HG03565 (cell line): ENCODE results near the gene RBFOX2.

Source experiments
- ATAC-seq: cut with Tn5 transposase; IDR thresholded peaks from one replicate; pipeline ENCODE4 v1.9.1; 2021; ENCODE audit warnings: mild to moderate bottlenecking, moderate library complexity; ENCODE audit not compliant: unreplicated experiment

The RBFOX2 gene

DNA sequence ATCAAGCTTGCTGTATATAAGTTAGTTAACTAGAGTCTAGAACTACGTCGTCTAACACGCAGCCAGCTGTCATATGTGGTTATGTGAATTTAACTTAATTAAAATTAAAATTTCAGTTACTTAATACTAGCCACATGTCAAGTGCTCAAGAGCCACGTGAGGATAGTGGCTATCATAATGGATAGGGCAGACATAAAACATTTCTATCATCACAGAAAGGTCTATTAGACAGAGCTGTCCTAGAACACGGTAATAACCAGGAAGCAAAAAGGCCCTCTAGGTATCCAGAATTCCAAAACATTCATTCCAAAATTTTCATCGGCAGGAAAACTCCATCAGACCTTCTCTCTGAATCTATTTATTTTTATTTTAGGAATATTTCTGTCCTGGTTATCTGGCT, 123.9 kb downstream of the RBFOX2 start:
- ATAC-seq: no peak

DNA sequence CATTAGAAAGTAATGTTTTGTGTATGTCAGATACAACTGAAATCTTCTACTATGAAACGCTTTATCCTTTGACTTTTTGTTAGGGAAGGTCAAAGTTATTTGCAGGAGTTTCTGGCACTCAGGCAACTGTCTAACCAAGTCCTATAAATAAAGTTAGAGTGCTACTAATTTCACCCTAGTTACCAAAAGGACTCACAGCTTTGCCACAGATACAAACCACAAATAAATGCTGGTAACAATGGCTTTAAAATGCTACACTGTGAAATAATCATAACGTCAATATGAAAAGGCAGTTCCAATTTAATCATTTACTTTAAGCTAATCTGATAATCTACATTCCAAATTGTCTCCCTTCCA, 124.3 kb downstream of the RBFOX2 start:
- ATAC-seq: no peak

GRCh38 chr22:35903571-35904335, 124.9 kb downstream of the RBFOX2 start:
- ATAC-seq: no peak

DNA sequence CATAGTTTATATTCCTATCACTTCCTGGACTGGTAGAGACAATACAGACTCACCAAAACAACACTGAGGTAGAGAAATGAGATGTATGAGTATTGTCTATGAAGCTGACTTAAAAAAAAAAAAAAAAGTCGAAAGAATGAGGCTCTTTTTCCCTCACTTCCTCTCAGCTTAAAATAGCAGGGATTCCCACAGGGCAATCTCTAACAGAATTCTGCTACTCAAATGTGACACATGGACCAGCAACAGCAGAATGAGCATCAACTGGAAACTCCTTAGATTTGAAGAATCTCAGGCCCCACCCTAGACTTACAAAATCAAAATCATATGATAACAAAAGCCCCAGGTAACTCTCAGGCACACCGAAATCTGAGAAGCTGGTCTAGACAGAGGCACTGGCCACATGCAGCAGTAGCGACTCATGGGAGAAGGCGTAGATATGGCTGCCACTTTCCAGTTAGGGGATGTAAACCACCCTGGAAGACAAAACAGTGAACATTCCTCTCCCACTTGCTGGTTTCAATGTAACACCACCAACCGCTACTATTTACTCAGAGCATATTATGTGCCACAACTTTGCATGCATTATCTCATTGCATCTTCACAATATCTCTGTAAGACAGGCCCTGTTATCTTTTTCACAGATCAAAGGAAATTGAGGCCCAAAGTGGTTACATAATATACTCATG, 128.0 kb downstream of the RBFOX2 start:
- no peak for ATAC-seq

DNA sequence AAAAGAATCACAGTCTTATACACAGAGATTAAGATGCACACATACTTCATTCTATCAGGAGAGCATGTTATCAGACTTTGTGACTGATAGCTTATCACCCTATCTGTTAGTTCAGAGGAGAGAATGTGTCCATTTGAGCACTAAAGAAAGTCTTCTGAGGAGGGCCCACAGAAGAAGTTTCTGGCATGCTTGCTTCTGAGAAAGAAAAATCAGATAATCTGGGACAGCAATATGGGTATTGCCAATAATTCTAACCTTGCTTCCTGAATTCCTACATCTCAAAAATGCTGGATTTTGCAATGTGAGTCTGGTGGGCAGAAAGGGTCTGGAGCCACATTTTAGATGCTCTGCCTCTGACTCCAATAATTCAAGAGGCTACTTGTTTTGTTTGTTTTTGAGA, 128.9 kb downstream of the RBFOX2 start:
- no peak for ATAC-seq

DNA sequence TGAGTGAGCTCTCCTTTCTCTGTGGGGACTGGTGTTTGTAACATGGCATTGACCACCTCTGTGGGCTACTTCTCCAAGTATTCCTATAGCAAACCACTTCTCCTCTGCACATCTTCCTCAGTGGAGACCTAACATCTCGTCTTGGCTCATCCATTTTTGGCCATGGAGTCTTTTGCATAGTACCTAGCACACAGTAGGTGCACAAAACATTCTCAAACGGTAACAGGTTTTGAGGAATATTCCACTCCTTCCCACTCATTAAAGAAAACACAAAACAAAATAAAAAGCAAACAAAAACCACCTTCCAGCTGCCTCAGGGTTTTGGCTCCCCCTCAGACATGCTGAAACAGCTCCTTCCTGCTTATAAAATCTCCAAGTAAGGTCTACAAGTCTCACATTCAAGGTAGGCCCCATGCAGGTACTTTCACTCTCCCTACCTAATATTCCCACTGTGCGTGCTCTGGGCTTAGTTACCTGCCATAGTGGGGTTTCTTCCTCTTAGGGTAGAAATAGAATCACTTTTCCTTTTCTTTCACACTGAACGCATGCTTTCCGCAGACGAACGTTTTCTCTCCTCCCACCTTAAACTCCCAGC, 132.4 kb downstream of the RBFOX2 start:
- no peak for ATAC-seq

DNA sequence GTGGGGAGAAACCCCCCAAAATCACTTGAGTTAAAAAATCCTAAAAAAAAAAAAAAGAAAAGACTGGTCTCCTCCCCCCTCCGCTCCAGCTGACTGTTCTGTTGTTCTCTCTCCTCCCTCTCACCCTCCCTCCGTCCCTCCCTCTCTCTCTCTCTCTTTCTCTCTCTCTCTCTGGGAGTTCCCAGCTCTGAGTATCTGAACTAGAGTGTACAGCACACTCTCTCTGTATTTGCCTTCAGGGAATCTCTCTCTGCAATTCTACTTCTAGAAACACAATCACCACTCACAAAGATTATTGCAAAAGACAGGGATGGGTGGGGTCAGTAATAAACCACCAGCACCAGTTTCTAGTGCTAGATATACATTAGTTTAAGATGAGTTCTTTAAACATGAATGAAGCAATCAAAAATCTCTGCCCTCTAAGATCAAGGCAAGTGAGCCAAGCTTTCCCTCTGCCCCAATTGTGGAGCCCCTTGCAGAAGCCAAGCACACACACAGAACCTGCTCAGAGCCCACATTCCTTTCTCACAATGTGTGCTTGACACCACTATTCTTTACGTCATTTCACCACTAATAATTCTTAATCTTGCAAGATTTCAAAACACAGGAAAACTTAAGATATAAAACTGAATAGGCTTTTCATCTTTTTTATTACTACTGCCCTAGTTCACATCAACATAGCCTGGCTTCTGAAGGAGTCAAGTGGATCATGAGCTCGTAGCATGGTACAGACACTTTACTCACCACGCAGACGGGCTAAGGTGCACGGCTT, 133.5 kb downstream of the RBFOX2 start:
- ATAC-seq: no peak

GRCh38 chr22:35894464-35894878, 134.2 kb downstream of the RBFOX2 start:
- ATAC-seq: no peak

DNA sequence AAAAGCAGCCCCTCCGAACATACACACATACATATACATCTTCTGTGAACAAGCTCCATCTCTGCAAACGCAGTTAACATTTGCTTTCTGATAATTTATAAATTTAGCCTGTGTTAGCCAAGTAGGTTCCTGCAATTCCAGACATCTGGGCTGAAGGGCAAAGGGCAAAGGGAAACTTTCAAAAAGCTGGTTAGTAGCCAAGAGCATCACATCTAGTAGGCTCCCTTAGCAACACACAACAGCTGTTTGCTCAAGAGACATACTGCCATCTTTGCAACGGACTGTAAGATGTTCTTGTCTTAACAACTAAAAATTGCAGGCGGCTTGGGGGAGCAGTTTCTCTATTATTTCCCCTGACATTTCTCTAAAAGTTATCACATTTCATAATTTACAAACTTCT, 134.9 kb downstream of the RBFOX2 start:
- no peak for ATAC-seq

GRCh38 chr22:35892192-35892591, 136.4 kb downstream of the RBFOX2 start:
- ATAC-seq: no peak

- no peak for ATAC-seq
Measured at GRCh38 chr22:35891442-35891841, 137.2 kb downstream of the RBFOX2 start.

DNA sequence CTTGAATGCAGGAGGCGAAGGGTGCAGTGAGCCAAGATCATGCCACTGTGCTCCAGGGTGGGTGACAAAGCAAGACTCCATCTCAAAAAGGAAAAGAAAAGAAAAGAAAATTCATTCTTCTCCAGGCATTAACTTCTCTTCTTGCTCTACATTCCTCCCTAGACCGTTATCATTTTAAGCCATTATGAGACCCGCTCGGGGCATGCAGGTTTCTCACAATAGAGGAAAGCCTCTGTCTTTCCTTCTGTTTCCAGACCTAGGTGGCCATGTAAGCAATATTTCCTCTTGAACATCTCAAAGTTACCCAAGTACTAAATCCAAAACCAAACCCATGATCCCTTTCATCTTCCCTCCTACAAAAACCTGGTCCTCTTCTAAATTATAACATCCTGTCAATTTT, 139.6 kb downstream of the RBFOX2 start:
- no peak for ATAC-seq

- no peak for ATAC-seq
Measured at GRCh38 chr22:35888181-35888870, 140.3 kb downstream of the RBFOX2 start.

- ATAC-seq: no peak
Measured at GRCh38 chr22:35887296-35887875, 141.2 kb downstream of the RBFOX2 start.

DNA sequence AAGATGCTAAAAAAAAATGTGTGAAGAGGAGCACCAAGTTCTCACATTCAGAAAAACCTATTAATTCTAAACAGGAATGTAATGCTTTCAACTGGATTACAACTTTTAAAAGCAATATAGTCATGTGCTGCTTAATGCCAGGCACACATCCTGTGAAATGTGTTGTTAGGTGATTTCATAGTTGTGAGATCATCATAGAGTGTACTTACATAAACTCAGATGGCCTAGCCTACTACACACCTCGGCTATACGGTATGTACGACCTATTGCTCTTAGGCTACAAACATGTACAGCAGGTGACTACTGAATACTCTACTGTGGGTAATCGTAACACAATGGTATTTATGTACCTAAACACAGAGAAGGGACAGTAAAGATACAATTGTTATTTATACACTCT, 142.3 kb downstream of the RBFOX2 start:
- ATAC-seq: no peak

- no peak for ATAC-seq
Measured at GRCh38 chr22:35884529-35884928, 144.1 kb downstream of the RBFOX2 start.

GRCh38 chr22:35883031-35883620, 145.5 kb downstream of the RBFOX2 start:
- no peak for ATAC-seq

GRCh38 chr22:35882211-35883030, 146.2 kb downstream of the RBFOX2 start:
- no peak for ATAC-seq

DNA sequence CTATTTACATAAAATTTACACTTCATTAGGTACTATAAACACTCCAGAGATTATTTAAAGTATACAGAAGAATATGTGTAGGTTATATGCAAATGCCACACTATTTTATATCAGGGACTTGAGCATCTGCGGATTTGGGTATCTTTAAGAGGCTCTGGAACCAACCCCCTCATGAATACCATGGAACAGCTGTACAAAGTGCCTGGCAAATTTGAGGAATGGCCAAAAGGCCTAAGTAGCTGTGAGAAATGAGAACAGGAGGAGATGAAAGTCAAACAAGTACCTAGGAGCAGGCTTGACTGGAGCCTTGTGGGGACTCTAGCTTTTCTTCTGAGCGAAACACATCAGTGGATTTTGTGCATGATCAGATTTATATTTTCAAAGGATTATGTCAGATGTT, 149.3 kb downstream of the RBFOX2 start:
- no peak for ATAC-seq
